Measurements from ENCODE around the gene SGSM2. TPM values are rescaled to one million over a fixed set of nuclear protein-coding genes. Genes with fewer than 3 reads are reported as not detected.

The SGSM2 gene
- total and polyA plus RNA-seq, 2 experiments from 2014 or later, result 13.7 to 52.4 TPM

GRCh38 chr17:2374549-2375285 lies 37.4 kb downstream of the SGSM2 start:
- peaks cover 11% of the 10 kb centered on the region for H3K4me1 Mint-ChIP-seq
- Histone ChIP-seq H3K27ac (ENCODE audit: low read depth) (no peak overlapping the region), H3K4me2 (no peak overlapping the region), H3K4me3 (no peak overlapping the region), H2AFZ (no peak overlapping the region), H3K36me3 (ENCODE audit: insufficient read depth) (no peaks in the 10 kb centered on the region), H3K9me2 (ENCODE audit: insufficient read depth) (no peaks in the 10 kb centered on the region), H3K27me3 (ENCODE audit: insufficient read depth) (no peaks in the 10 kb centered on the region), H3F3A (replicated peaks; ENCODE audit: low read depth) (0 out of 2 replicates have a peak, but pooled peaks cover 3% of the 10 kb centered on the region), H4K20me1 (replicated peaks; ENCODE audit: insufficient read depth) (no peaks in the 10 kb centered on the region; the same call in 1 of the 2 replicates), H3K4me1 (ENCODE audit: insufficient read depth) (no peaks in the 10 kb centered on the region), H3K79me2 (replicated peaks; ENCODE audit: insufficient read depth) (no peaks in the 10 kb centered on the region)
- no peak for ATAC-seq
- H3K4me3 Mint-ChIP-seq, result no peak overlapping the region
- no peak for DNase-seq (ENCODE audit: low spot score)
- H3K36me3 Mint-ChIP-seq (ENCODE audit: low read depth), result peaks cover 32% of the 10 kb centered on the region
- peaks cover 16% of the 10 kb centered on the region for H3K27me3 Mint-ChIP-seq (ENCODE audit: insufficient read depth, low read depth, poor library complexity)
- TF ChIP-seq JUNB (IDR thresholded peaks at IDR 0.05; ENCODE audit: unreplicated experiment) (no peak), ZNF331 (CRISPR knock-in tag; IDR thresholded peaks at IDR 0.05; ENCODE audit: low read depth) (no peak), CREB1 (CRISPR knock-in tag; IDR thresholded peaks at IDR 0.05; ENCODE audit: low read depth) (no peak), EZH2 (IDR thresholded peaks at IDR 0.05; ENCODE audit: low read depth, unreplicated experiment) (no peak), POLR2AphosphoS5 (IDR thresholded peaks at IDR 0.05; ENCODE audit: low read depth) (no peak), ZNF114 (CRISPR knock-in tag; IDR thresholded peaks at IDR 0.05) (no peak), EZH2phosphoT487 (IDR thresholded peaks at IDR 0.05; ENCODE audit: unreplicated experiment) (no peak), NANOG (IDR thresholded peaks at IDR 0.05; ENCODE audit: borderline replicate concordance) (no peak), STAT1 (IDR thresholded peaks at IDR 0.05; ENCODE audit: unreplicated experiment) (no peak)
- TF ChIP-seq, protein P1, sequence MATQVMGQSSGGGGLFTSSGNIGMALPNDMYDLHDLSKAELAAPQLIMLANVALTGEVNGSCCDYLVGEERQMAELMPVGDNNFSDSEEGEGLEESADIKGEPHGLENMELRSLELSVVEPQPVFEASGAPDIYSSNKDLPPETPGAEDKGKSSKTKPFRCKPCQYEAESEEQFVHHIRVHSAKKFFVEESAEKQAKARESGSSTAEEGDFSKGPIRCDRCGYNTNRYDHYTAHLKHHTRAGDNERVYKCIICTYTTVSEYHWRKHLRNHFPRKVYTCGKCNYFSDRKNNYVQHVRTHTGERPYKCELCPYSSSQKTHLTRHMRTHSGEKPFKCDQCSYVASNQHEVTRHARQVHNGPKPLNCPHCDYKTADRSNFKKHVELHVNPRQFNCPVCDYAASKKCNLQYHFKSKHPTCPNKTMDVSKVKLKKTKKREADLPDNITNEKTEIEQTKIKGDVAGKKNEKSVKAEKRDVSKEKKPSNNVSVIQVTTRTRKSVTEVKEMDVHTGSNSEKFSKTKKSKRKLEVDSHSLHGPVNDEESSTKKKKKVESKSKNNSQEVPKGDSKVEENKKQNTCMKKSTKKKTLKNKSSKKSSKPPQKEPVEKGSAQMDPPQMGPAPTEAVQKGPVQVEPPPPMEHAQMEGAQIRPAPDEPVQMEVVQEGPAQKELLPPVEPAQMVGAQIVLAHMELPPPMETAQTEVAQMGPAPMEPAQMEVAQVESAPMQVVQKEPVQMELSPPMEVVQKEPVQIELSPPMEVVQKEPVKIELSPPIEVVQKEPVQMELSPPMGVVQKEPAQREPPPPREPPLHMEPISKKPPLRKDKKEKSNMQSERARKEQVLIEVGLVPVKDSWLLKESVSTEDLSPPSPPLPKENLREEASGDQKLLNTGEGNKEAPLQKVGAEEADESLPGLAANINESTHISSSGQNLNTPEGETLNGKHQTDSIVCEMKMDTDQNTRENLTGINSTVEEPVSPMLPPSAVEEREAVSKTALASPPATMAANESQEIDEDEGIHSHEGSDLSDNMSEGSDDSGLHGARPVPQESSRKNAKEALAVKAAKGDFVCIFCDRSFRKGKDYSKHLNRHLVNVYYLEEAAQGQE (IDR thresholded peaks at IDR 0.05; ENCODE audit: unreplicated experiment), result no peak
- TF ChIP-seq, protein P2, sequence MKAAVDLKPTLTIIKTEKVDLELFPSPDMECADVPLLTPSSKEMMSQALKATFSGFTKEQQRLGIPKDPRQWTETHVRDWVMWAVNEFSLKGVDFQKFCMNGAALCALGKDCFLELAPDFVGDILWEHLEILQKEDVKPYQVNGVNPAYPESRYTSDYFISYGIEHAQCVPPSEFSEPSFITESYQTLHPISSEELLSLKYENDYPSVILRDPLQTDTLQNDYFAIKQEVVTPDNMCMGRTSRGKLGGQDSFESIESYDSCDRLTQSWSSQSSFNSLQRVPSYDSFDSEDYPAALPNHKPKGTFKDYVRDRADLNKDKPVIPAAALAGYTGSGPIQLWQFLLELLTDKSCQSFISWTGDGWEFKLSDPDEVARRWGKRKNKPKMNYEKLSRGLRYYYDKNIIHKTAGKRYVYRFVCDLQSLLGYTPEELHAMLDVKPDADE (IDR thresholded peaks at IDR 0.05), result no peak
- TF ChIP-seq, protein P3, sequence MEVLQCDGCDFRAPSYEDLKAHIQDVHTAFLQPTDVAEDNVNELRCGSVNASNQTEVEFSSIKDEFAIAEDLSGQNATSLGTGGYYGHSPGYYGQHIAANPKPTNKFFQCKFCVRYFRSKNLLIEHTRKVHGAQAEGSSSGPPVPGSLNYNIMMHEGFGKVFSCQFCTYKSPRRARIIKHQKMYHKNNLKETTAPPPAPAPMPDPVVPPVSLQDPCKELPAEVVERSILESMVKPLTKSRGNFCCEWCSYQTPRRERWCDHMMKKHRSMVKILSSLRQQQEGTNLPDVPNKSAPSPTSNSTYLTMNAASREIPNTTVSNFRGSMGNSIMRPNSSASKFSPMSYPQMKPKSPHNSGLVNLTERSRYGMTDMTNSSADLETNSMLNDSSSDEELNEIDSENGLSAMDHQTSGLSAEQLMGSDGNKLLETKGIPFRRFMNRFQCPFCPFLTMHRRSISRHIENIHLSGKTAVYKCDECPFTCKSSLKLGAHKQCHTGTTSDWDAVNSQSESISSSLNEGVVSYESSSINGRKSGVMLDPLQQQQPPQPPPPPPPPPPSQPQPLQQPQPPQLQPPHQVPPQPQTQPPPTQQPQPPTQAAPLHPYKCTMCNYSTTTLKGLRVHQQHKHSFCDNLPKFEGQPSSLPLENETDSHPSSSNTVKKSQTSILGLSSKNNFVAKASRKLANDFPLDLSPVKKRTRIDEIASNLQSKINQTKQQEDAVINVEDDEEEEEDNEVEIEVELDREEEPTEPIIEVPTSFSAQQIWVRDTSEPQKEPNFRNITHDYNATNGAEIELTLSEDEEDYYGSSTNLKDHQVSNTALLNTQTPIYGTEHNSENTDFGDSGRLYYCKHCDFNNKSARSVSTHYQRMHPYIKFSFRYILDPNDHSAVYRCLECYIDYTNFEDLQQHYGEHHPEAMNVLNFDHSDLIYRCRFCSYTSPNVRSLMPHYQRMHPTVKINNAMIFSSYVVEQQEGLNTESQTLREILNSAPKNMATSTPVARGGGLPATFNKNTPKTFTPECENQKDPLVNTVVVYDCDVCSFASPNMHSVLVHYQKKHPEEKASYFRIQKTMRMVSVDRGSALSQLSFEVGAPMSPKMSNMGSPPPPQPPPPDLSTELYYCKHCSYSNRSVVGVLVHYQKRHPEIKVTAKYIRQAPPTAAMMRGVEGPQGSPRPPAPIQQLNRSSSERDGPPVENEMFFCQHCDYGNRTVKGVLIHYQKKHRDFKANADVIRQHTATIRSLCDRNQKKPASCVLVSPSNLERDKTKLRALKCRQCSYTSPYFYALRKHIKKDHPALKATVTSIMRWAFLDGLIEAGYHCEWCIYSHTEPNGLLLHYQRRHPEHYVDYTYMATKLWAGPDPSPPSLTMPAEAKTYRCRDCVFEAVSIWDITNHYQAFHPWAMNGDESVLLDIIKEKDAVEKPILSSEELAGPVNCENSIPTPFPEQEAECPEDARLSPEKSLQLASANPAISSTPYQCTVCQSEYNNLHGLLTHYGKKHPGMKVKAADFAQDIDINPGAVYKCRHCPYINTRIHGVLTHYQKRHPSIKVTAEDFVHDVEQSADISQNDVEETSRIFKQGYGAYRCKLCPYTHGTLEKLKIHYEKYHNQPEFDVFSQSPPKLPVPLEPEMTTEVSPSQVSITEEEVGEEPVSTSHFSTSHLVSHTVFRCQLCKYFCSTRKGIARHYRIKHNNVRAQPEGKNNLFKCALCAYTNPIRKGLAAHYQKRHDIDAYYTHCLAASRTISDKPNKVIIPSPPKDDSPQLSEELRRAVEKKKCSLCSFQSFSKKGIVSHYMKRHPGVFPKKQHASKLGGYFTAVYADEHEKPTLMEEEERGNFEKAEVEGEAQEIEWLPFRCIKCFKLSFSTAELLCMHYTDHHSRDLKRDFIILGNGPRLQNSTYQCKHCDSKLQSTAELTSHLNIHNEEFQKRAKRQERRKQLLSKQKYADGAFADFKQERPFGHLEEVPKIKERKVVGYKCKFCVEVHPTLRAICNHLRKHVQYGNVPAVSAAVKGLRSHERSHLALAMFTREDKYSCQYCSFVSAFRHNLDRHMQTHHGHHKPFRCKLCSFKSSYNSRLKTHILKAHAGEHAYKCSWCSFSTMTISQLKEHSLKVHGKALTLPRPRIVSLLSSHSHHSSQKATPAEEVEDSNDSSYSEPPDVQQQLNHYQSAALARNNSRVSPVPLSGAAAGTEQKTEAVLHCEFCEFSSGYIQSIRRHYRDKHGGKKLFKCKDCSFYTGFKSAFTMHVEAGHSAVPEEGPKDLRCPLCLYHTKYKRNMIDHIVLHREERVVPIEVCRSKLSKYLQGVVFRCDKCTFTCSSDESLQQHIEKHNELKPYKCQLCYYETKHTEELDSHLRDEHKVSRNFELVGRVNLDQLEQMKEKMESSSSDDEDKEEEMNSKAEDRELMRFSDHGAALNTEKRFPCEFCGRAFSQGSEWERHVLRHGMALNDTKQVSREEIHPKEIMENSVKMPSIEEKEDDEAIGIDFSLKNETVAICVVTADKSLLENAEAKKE (CRISPR knock-in tag; IDR thresholded peaks at IDR 0.05), result no peak
- TF ChIP-seq, protein P4, sequence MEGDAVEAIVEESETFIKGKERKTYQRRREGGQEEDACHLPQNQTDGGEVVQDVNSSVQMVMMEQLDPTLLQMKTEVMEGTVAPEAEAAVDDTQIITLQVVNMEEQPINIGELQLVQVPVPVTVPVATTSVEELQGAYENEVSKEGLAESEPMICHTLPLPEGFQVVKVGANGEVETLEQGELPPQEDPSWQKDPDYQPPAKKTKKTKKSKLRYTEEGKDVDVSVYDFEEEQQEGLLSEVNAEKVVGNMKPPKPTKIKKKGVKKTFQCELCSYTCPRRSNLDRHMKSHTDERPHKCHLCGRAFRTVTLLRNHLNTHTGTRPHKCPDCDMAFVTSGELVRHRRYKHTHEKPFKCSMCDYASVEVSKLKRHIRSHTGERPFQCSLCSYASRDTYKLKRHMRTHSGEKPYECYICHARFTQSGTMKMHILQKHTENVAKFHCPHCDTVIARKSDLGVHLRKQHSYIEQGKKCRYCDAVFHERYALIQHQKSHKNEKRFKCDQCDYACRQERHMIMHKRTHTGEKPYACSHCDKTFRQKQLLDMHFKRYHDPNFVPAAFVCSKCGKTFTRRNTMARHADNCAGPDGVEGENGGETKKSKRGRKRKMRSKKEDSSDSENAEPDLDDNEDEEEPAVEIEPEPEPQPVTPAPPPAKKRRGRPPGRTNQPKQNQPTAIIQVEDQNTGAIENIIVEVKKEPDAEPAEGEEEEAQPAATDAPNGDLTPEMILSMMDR (conservative IDR thresholded peaks at IDR 0.05; ENCODE audit: low read depth in 2 of 2), result no peak
- no peak overlapping the region; the same call in 1 of the 2 replicates for H3K27ac Mint-ChIP-seq
- no peaks in the 10 kb centered on the region for H3K9me3 Mint-ChIP-seq
